ENCODE results near the gene ZNFX1.

The ZNFX1 gene

DNA sequence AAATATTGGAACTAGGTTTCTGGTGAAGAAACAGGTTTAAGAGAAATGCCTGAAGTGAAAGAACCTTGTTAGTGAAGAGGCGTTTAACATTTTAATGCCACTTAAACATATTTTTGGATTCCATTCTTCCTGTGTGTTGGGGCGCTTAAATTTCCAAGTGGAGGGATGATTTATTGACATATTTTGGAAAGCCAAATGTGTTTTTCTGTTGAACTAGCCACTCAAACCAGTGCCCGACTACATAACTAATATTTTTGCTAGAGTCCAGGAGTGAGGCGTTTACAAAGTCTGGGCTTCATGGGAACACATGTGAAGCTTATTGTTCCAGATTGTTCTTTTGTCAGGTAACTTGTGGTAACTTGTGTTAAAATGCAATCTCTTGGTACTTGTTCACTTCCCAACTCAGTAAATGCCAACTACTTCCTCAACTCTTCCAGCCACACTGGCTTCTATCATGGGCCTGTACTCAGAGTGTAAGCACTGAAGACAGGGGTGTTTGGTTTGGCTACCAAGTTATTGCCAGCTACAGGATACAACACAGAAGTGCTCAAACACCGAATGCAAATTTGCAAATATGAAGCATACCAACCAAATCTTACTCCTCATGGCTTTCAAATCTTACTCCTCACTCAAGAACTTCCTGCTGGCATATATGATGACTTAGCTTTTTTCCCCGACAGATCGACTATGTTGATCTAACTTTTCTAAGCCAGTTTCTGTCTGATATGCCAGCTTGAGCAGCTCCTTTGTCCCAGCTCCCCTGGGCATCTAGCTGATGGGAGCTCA is 2.0 kb upstream of the ZNFX1 start:
- no peak for DNase-seq (ENCODE audit: low read depth in 3 of 3, low spot score in 1 of 3)

DNA sequence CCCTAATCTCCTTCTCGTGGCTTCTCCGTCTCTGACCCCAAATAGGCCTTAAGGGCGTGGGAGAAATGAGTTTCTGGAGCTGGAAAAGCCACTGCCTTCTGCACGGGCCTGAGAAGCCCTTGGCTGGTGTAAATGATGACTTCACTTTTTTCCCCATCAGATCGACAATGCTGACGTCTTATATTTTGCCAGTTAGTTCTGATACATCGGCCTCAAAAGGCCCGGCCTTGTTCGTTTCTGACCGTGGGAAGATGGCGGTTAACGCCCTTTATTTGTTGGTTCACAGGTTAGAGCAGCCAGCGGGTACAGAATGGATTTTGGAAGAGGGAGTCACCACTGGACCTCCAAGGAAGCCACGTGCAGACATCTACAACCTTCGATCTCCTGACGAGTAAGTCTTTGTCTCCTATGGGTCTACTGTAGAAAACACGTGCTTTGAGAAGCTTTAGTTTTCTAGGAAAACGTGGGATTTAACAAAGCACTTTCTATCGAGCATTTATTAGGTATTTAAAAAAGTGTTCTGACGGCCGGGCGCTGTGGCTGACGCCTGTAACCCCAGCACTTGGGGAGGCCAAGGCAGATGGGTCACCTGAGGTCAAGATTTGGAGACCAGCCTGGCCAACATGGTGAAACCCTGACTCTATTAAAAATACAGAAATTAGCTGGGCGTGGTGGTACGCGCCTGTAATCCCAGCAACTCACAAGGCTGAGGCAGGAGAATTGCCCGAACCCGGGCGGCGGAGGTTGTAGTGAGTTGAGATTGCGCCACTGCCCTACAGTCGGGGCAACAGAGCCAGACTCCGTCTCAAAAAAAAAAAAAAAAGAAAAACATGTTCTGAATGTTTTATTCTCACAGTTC is 1.2 kb upstream of the ZNFX1 start:
- DNase-seq (ENCODE audit: low read depth in 3 of 3, low spot score in 1 of 3): peak in 1 of 3 donors; percentile 22

DNA sequence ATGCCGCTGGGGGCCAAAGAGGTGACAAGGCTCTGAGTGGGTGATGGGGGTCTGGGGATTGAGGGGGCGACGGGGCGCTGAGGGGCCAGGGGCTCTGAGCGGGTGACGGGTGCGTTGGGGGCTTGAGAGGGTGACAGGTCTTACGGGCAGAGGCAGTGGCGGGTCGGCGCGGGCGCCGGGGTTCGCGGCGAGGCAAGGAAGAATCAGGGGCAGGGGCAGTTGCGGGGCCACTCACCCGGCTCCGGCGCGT is 146 bp downstream of the ZNFX1 start:
- no peak for DNase-seq (ENCODE audit: low read depth in 3 of 3, low spot score in 1 of 3)

DNA sequence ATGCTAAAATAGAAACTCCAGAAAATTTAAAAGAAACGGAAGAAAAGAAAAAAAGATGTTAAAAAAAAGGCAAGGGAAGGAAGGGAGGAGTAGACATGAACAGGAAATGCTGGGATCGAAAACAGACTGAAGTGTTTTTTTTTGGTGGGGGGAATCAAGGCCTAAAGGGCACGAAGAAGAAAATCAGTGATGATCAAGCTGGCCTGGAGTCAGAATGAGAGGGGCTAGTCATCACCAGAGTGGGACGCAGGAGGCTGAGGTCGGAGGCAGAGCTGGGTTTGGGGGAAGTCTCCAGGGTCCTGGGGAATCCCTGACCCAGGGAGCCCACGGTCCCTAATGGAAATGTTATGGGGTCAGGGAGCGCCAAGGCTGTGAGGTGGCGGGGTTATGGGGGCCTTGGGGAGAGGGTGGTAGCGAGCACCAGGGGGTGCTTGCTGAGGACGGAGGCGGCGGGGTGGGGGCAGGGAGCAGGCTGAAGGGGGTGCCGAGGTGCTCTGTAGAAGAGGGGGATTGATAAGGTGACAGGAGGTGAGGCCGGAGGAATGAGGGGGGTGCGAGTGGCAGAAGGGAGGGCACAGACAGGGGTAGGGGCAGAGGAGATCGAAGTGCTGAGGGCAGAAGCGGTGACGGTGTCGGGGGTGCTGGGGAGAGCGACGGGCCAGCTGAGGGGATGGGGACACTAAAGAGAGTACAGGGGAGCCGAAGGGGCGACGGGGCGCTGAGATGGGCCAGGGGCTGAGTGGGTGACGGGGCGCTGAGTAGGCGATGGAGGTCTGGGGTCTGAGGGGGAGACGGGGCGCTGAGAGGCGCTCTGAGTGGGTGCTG is 684 bp downstream of the ZNFX1 start:
- peak in 1 of 3 donors; percentile 37 for DNase-seq (ENCODE audit: low read depth in 3 of 3, low spot score in 1 of 3)

DNA sequence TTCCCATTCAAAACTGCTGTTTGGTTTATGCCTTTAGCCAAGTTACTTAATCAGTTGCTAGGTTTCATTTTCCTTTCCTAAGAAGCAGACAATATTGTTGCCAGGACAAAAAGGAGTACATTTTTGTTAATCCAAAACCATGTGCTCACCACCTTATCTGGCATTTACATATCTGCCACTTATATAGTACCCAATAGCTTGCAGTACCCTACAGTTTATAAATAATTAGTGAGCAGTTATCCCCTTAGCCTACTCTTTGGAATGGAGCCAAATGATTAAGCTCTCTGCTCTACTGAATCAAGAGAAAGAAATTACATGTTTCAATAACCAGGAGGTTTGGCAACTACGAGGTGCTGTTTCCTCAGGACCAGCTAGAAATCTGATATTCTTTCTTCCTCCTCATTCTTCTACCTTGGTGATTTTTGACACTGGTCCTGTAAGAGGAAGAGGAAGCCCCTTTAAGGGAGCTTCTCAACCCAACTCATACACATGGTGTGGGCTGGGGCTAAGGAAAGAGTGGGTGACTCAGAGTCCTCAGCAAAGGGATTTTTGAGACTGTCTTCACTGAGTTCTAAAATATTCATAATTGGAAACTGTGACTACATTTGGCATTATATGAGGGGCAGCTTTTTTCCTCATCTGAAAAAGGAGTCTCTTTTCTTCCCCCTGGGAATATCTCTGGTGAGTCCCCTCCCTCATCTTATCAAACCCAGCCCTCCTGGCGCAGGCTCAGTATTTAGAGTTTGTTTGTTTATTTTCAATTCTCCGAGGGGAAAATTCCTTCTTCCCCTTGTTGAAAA is 1.5 kb downstream of the ZNFX1 start:
- DNase-seq (ENCODE audit: low read depth in 3 of 3, low spot score in 1 of 3): peak in 2 of 3 donors; percentile 9 to 26

DNA sequence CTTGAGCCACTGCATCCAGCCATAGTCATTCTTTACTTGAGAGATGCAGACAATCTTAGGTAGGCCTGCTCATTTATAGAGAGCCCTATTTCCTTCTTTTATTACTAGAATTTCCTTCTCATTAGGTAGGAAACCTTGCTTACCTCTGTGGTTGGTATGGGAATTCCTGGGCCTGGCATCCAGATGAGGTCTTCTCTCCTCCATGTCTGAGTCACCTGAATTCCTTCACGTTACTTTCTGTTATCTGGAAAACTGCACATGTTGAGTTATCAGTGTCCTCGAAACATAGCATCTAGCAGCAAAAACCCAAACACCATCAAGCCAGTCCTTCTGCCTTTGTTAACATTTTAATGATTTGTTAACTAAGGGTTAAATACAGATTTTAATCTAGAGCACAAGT is 2.2 kb downstream of the ZNFX1 start:
- DNase-seq (ENCODE audit: low read depth in 3 of 3, low spot score in 1 of 3): no peak

DNA sequence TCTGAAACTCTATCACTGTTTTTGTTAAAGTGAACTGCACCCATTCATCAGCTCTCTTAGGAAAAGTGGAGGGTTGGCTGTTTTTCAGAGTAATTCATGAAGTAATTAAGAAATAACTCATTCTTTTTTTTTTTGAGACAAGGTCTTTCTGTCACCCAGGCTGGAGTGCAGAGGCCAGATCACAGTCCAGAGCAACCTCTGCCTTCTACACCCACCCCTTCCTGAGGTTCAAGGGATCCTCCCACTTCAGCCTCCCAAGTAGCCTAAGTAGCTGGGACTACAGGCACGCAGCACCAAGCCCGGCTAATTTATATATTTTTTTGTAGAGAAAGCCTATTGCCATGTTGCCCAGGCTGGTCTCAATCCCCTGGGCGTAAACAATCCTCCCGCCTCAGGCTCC is 2.6 kb downstream of the ZNFX1 start:
- no peak for DNase-seq (ENCODE audit: low read depth in 3 of 3, low spot score in 1 of 3)

DNA sequence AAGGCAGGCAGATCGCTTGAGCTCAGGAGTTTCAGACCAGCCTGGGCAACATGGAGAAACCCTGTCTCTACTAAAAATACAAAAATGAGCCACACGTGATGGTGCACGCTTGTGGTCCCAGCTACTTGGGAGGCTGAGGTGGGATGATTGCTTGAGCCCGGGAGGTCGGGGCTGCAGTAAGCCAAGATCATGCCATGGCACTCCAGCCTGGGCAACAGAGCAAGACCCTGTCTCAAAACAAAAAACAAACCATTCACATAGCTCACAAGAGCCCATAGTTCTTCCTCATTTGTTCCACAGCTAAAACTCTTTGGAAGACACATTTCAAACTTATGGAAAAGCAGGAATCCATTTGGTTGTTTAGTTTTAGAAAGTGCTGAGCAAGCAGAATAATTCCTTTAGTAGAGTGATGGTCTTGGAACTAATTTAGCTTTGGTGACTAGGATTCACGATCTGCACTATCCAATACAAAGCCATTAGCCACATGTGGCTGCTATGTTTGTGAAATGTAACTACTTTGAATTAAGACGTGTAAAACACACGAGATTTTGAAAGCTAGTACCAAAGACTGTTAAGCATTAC is 4.1 kb downstream of the ZNFX1 start:
- DNase-seq (ENCODE audit: low read depth in 3 of 3, low spot score in 1 of 3): no peak

DNA sequence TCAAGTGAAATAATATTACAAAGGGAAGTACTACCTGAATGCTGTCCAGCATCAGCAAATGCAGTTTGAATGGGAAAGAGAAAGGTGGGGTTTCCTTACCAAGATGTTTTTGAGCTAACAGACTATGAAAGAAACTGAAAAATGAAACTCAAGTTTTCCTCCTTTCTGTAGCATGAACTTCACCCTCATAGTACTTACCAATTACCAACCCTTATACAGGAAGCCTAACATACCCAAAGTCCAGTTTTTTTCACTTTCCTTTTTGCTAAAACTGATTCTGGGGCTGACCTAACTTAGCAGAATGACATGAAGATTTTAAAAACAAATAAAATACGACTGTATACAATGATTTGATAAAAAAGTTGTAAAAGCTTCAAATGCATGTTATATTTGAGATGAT is 5.2 kb downstream of the ZNFX1 start:
- no peak for DNase-seq (ENCODE audit: low read depth in 3 of 3, low spot score in 1 of 3)

DNA sequence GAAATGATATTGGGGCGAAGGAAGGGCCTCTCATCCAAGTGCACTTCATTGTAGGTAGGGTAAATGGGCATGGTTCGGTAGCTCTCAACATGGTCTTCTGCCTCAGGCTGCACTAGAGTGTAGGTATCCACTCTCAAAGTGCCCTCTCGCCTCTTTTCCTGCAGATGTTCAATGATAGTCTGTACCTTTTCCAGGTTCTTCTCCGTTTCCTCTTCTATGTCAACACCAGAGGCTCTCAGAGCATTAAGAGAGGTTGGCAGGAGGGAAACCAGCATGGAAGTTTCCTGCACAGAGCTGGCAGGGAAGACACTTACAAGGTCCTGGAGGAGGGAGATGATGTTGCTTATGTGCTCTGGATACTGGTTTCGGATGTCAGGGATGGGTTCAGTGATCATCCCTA is 7.1 kb downstream of the ZNFX1 start:
- no peak for DNase-seq (ENCODE audit: low read depth in 3 of 3, low spot score in 1 of 3)

DNA sequence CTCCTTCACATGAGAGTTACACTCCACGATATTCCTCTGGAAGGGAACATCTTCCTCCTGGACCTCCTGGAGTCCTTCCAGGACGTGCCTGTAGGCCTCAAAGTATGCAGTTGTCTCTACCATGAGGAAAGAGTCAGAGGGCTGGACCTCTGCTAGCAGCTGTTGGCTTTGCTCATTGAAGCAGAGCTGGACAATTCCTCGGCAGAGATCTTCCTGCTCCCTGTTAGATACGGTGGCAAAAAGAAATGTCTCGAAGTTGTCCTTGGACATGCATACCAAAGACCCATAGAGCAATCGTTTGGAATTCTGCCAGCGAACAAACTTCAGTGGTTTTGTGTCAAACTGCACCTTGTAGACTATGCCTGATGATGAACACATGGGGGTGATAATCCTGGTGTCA is 7.7 kb downstream of the ZNFX1 start:
- DNase-seq (ENCODE audit: low read depth in 3 of 3, low spot score in 1 of 3): no peak

DNA sequence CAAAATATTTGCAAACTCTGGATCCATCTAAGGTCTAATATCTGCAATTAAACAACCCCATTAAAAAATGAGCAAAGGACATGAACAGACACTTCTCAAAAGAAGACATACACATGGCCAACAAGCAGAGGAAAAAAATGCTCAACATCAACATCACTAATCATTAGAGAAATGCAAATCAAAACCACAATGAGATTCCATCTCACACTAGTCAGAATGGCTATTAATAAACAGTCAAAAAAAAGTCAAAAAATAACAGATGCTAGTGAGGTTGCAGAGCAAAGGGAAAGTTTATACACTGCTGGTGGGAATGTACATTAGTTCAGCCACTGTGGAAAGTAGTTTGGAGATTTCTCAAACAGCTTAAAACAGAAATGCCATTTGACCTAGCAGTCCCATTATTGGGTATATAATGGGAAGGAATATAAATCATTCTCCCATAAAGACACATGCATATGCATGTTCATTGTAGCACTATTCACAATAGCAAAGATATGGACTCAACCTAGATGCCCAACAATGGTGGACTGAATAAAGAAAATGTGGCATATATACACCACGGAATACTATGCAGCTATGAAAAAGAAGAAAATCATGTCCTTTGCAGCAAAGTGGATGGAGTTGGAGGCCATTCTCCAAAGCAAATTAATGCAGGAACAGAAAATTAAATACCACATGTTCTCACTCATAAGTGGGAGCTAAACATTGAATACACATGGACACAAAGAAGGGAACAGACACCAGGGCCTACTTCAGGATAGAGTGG is 9.1 kb downstream of the ZNFX1 start:
- no peak for DNase-seq (ENCODE audit: low read depth in 3 of 3, low spot score in 1 of 3)

DNA sequence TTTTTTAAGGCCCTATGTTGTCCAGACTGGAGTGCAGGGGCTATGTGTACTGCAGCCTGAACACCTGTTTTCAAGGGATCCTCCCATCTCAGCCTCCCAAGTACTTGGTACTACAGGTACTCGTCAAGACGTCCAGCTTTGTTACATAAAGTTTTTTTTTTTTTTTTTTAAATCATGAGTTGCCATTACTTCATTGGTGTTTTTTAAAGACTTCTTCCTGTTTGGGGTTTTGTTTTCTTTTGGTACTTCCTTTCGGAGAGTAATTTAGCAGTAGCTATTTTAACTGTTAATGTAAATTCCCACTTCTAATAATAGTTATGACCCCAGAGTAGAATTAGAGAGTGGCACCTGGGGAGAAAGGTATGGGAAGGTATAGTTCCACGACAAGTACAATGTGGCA is 10.5 kb downstream of the ZNFX1 start:
- no peak for DNase-seq (ENCODE audit: low read depth in 3 of 3, low spot score in 1 of 3)

DNA sequence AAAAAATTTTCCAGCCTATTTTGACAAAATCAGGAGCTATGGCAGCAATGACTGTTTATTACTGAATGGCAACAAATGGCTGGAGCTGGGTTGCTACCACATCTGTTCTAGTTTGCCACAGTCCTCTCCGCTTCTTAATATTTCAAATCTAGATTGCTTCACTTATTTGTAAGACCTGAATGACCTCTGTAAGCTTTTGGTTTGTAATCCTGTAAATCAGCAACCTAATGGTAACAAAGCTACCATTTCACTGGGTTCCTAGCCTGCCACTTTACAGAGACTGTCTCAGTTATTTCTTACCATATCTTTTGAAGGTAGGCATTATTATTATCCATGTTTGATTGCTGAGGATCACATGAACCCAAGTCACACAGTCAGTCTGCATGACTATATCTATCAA is 15.4 kb downstream of the ZNFX1 start:
- DNase-seq (ENCODE audit: low read depth in 3 of 3, low spot score in 1 of 3): no peak

DNA sequence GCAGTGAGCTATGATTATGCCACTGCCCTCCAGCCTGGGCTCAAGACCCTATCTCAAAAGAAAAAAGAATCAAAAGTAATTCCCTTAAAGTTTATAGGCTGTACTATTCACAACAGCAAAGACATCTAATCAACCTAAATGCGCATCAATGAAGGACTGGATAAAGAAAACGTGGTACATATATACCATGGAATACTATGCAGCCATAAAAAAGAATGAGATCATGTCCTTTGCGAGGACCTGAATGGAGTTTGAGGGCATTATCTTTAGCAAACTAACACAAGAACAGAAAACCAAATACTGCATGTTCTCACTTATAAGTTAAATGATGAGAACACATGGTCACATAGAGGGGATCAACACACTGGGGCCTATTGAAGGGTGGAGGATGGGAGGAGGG is 16.7 kb downstream of the ZNFX1 start:
- DNase-seq (ENCODE audit: low read depth in 3 of 3, low spot score in 1 of 3): no peak

DNA sequence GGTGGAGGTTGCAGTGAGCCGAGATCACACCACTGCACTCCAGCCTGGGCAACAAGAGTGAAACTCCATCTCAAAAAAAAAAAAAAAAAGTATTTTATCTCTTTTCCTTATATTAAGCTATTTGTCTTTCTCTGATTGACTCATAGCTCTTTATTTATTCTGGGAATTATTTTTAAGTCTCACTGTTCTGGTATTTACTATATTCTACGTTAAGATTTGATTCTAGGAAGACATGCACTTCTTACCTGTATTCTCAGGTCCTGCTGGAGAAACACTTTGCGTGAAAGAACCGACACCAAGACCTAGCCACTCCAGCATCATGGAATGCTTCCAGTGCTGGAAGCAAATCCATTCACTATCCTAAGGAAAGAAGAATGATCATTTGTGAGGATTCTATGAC is 17.6 kb downstream of the ZNFX1 start:
- no peak for DNase-seq (ENCODE audit: low read depth in 3 of 3, low spot score in 1 of 3)

DNA sequence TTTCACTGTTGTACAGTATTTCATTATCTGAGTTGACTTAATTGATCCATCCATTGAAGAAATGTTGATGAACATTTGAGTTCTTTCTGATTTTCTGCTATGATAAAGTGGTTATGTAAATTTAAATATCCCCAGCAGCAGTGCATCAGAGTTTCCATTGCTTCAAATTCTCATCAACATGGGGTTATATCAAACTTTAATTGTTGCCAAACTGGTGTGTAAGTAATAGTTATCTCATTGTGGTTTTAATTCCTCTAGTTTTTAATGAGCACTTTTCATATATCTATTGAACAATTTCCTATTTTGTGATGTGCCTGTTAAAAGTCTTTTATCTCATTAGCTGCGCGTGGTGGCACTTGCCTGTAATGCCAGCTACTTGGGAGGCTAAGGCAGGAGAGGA is 18.1 kb downstream of the ZNFX1 start:
- no peak for DNase-seq (ENCODE audit: low read depth in 3 of 3, low spot score in 1 of 3)

DNA sequence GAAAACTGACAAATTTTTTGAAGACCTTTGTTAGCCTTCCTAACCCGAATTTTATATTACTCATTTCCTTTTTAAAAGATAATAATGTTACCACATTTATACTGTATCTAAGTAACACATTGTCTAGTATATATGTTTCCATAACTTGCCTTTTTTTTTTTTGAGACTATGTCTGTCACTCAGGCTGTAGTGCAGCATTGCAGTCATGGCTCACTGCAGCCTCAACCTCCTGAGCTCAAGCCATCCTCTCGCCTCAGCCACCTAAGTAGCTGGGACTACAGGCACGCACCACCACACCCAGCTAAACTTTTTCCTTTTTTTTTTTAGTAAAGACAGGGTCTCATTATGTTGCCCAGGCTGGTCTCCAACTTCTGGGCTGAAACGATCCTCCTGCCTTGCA is 18.6 kb downstream of the ZNFX1 start:
- no peak for DNase-seq (ENCODE audit: low read depth in 3 of 3, low spot score in 1 of 3)

DNA sequence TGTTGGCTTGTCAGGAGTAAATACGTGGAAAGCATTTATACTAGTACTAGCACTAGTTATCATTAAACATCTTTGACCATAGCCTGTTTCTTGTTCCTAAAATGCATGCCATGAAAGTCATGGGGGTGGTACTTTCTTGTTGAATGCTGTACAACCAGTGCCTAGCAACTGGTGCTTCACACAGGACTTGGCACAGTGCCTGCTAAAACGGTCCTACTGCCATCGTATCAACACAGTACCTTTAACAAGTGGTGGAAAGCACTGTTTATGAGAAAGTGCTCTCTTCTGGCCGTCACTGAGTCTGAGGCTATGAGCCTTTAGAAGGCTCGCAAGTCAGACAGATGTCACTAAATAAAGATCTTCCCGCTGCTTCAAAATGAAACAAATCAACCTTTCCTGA is 21.6 kb downstream of the ZNFX1 start:
- DNase-seq (ENCODE audit: low read depth in 3 of 3, low spot score in 1 of 3): no peak

All from stimulated activated CD4-positive, alpha-beta T cell treated with anti-CD3 and anti-CD28 coated beads, TNF-alpha, amount 100 ng/mL, for 1 hour (primary cell).